ENCODE results near the gene DKC1. TPM values are rescaled to one million over a fixed set of nuclear protein-coding genes. Genes with fewer than 3 reads are reported as not detected.
"Not testable (repeated sequence)": the region's sequence is repeated elsewhere in the genome, so short reads cannot be mapped to it uniquely, and the experiment has no call there.

The DKC1 gene
- total RNA-seq, 2 experiments from 2014 or later, result 51.7 to 58.6 TPM

DNA sequence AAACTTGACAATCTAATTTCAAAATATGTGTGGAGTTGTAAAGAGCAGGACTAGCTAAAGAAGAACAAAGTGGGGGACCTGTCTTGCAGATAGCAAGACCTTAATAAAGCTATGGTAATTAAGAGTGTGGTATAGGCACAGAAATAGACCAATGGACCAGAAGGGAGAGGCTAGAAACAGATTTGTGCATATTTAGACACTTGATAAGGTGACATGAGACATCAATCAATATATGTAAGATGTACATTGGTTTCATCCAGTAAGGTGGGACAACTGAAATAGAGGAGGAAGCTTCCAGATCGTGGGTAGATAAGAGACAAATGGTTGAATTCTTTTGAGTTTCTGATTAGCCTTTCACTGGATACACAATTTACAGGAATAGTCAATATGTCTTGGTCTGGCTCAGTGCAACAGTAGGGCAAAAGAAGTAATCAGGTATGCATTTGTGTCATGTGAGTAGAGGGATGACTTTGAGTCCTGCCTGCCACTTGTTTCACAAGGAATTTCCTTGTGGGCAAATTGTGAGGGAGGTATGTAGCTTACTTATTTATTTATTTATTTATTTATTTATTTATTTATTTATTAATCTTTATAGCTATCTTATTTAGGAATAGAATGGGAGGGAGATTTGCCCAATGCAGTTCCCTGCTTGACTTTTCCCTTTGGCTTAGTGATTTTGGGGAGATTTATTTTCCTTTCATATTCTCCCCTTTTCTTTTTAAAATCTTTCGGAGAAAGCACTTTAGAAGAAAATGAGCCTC, 49.9 kb downstream of the DKC1 start:
- no peaks in the 10 kb centered on the region for H3K4me1 ChIP-seq (ENCODE audit: insufficient read depth, low read length)
- H3K9me3 Mint-ChIP-seq, result no peaks in the 10 kb centered on the region
- H3K36me3 ChIP-seq (ENCODE audit: insufficient read depth, low read length), result no peaks in the 10 kb centered on the region
- H3K27me3 Mint-ChIP-seq, result no peaks in the 10 kb centered on the region
- CTCF ChIA-PET, result no interaction called here
- TF ChIP-seq, protein P1, sequence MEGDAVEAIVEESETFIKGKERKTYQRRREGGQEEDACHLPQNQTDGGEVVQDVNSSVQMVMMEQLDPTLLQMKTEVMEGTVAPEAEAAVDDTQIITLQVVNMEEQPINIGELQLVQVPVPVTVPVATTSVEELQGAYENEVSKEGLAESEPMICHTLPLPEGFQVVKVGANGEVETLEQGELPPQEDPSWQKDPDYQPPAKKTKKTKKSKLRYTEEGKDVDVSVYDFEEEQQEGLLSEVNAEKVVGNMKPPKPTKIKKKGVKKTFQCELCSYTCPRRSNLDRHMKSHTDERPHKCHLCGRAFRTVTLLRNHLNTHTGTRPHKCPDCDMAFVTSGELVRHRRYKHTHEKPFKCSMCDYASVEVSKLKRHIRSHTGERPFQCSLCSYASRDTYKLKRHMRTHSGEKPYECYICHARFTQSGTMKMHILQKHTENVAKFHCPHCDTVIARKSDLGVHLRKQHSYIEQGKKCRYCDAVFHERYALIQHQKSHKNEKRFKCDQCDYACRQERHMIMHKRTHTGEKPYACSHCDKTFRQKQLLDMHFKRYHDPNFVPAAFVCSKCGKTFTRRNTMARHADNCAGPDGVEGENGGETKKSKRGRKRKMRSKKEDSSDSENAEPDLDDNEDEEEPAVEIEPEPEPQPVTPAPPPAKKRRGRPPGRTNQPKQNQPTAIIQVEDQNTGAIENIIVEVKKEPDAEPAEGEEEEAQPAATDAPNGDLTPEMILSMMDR (IDR thresholded peaks at IDR 0.05), result no peak
- H3K4me3 Mint-ChIP-seq, result no peak overlapping the region
- no peak overlapping the region for H3K27ac ChIP-seq (ENCODE audit: low read depth in 1 of 2, low read length in 2 of 2)
- H3K4me1 Mint-ChIP-seq (ENCODE audit: low read depth), result no peaks in the 10 kb centered on the region
- H3K9me3 ChIP-seq (ENCODE audit: control insufficient read depth in 1 of 2, insufficient read depth in 1 of 2, low read length in 2 of 2), result no peaks in the 10 kb centered on the region
- DNase-seq (no peak), ATAC-seq (ENCODE audit: poor library complexity) (no peak)
- POLR2A ChIA-PET, result interaction anchor here (0.6 kb wide), 1 partner anchor 20 kb away, joined by 3 read pairs; no protein-coding TSS in a partner anchor
- H3K36me3 Mint-ChIP-seq (ENCODE audit: low read depth), result no peaks in the 10 kb centered on the region
- no peak overlapping the region for H3K27ac Mint-ChIP-seq
- no peak overlapping the region for H3K4me3 ChIP-seq (ENCODE audit: low read length)
- intact Hi-C loops (cut with DNase I, micrococcal nuclease), result no loop called here
- H3K27me3 ChIP-seq (ENCODE audit: control insufficient read depth in 1 of 2, insufficient read depth in 2 of 2, low read length in 2 of 2), result peaks cover 0 to 2% of the 10 kb centered on the region in 2 experiments

DNA sequence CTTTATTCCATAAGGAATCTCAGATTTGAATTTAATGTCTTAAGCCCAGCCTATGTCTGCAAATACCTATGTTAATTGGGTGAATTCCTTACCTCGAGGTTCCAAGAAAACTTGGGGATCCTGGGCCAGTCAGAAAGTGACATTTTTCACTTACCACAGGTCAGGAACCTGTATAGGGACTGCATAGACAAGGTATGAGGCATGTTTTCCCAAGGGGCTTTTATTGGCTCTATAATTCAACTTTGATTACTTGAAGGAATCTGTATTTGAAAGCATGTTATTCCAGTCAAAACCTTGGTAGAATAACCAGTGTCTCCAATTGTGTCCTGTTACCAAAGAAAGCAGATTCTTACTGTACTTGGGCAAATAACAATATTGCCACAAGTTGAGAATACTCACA, 51.1 kb downstream of the DKC1 start:
- H3K36me3 Mint-ChIP-seq (ENCODE audit: low read depth), result no peaks in the 10 kb centered on the region
- no peak overlapping the region for H3K4me3 Mint-ChIP-seq

DNA sequence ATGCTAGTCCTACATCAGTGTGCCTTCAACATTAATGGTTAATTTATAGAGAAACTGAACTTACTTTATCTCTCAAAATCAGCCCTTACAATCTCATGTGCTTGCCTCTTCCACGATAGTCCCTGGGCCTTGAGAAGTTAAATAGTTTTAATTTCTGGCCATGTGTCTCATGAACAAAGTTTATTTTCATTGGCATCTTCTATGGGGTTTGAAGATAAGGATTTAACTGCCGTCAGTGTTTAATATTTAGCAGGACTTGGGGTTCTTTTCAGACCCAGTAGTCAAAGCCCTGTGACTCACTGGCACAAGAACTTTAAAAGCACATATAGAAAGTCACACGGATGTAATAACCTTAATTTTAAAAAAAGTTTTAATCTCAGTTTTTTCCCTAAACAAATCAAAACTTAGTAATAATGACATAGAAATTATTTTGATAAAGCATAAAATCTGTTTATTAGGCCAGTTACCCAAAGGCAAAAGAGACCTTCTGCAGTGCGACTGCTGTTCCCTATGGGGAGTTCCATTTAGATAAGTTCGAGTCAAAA, 52.7 kb downstream of the DKC1 start:
- intact Hi-C loops (cut with DNase I, micrococcal nuclease), result no loop called here
- no peak for ATAC-seq (ENCODE audit: poor library complexity)
- H3K27me3 ChIP-seq (ENCODE audit: control insufficient read depth in 1 of 2, insufficient read depth in 2 of 2, low read length in 2 of 2), result peaks cover 0 to 2% of the 10 kb centered on the region in 2 experiments
- ChIA-PET POLR2A (no interaction called here), CTCF (no interaction called here)
- Mint-ChIP-seq H3K36me3 (ENCODE audit: low read depth) (no peaks in the 10 kb centered on the region), H3K4me1 (ENCODE audit: low read depth) (no peaks in the 10 kb centered on the region), H3K27me3 (no peaks in the 10 kb centered on the region), H3K9me3 (no peaks in the 10 kb centered on the region), H3K27ac (no peak overlapping the region), H3K4me3 (no peak overlapping the region)
- no peaks in the 10 kb centered on the region for H3K36me3 ChIP-seq (ENCODE audit: insufficient read depth, low read length)
- no peak for DNase-seq
- no peaks in the 10 kb centered on the region for H3K4me1 ChIP-seq (ENCODE audit: insufficient read depth, low read length)
- no peak overlapping the region for H3K4me3 ChIP-seq (ENCODE audit: low read length)
- no peaks in the 10 kb centered on the region for H3K9me3 ChIP-seq (ENCODE audit: control insufficient read depth in 1 of 2, insufficient read depth in 1 of 2, low read length in 2 of 2)
- no peak overlapping the region for H3K27ac ChIP-seq (ENCODE audit: low read depth in 1 of 2, low read length in 2 of 2)
- TF ChIP-seq, protein P1 (IDR thresholded peaks at IDR 0.05), result no peak

More for the DNA sequence above, 51.1 kb downstream of the DKC1 start:
- H3K4me1 ChIP-seq (ENCODE audit: insufficient read depth, low read length), result no peaks in the 10 kb centered on the region
- Mint-ChIP-seq H3K4me1 (ENCODE audit: low read depth) (no peaks in the 10 kb centered on the region), H3K27me3 (no peaks in the 10 kb centered on the region), H3K9me3 (no peaks in the 10 kb centered on the region), H3K27ac (no peak overlapping the region)
- ChIA-PET POLR2A (no interaction called here), CTCF (no interaction called here)
- DNase-seq, result no peak
- H3K27ac ChIP-seq (ENCODE audit: low read depth in 1 of 2, low read length in 2 of 2), result no peak overlapping the region
- TF ChIP-seq, protein P1 (IDR thresholded peaks at IDR 0.05), result no peak
- no peak overlapping the region for H3K4me3 ChIP-seq (ENCODE audit: low read length)
- H3K27me3 ChIP-seq (ENCODE audit: control insufficient read depth in 1 of 2, insufficient read depth in 2 of 2, low read length in 2 of 2), result peaks cover 0 to 2% of the 10 kb centered on the region in 2 experiments
- no peak for ATAC-seq (ENCODE audit: poor library complexity)
- H3K9me3 ChIP-seq (ENCODE audit: control insufficient read depth in 1 of 2, insufficient read depth in 1 of 2, low read length in 2 of 2), result no peaks in the 10 kb centered on the region
- no peaks in the 10 kb centered on the region for H3K36me3 ChIP-seq (ENCODE audit: insufficient read depth, low read length)
- intact Hi-C loops (cut with DNase I, micrococcal nuclease), result no loop called here

DNA sequence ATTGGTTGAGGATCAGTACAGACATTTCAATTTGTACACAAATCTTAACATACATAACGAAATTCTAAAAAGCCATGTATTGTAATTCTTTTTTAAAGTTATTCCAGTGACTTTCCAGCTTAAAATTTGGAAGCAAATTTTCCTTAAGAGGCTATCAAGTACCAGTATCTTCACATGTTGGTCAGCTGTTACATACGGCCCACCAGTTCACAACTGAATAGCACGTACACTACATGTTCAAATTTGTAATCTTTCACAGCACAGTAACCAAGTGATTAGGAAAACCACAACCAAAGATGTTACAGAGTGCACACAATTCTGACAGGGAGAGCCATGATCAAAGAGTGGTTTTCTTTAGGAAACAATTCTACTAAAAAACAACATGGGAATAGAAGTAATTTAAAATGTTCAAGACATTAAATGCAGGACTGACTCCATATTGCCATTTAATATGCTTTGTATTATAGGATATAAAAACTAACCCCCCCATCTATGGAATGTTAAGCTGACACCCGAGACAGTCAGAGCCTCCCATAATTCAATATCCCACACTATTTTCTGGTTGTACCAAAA, 53.7 kb downstream of the DKC1 start:
- H3K27me3 Mint-ChIP-seq; H3K4me3 Mint-ChIP-seq; intact Hi-C loops (cut with DNase I, micrococcal nuclease); H3K4me1 ChIP-seq (ENCODE audit: insufficient read depth, low read length); H3K27ac Mint-ChIP-seq; POLR2A ChIA-PET; ATAC-seq (ENCODE audit: poor library complexity); DNase-seq; H3K27me3 ChIP-seq (ENCODE audit: control insufficient read depth in 1 of 2, insufficient read depth in 2 of 2, low read length in 2 of 2); H3K4me3 ChIP-seq (ENCODE audit: low read length); H3K9me3 ChIP-seq (ENCODE audit: control insufficient read depth in 1 of 2, insufficient read depth in 1 of 2, low read length in 2 of 2); CTCF ChIA-PET; H3K36me3 Mint-ChIP-seq (ENCODE audit: low read depth); H3K27ac ChIP-seq (ENCODE audit: low read depth in 1 of 2, low read length in 2 of 2); H3K4me1 Mint-ChIP-seq (ENCODE audit: low read depth); H3K9me3 Mint-ChIP-seq; H3K36me3 ChIP-seq (ENCODE audit: insufficient read depth, low read length): not testable (repeated sequence)

DNA sequence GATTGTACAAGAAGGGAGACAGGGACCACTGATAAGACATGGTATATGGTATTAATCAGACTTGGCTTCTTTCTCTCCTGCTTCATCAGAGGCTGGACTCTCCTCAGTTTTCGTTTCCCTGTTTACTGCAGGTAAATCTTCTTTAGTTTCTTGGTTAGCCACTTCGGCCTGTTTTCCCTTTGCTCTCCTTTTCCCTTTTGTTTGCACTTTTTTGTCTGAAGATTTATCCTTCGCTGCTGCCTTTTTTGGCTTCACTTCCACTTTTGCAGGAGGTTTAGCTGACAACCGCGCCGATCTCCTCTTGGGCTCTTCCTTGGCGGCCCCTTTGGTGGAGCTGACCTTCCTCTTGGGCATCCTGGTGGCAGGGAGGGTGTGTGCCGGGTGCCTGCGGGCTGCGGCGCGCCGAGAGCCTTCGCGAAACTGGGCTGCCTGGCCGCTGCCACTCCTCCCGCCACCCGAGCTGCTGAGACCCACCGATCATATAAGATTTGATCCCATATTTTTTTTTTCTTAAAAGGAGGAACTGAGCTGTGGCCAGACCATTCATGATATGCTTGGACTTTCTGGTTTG, 54.5 kb downstream of the DKC1 start:
- H3K9me3 Mint-ChIP-seq; H3K36me3 ChIP-seq (ENCODE audit: insufficient read depth, low read length); DNase-seq; POLR2A ChIA-PET; ATAC-seq (ENCODE audit: poor library complexity); H3K4me1 Mint-ChIP-seq (ENCODE audit: low read depth); H3K27ac ChIP-seq (ENCODE audit: low read depth in 1 of 2, low read length in 2 of 2); H3K4me1 ChIP-seq (ENCODE audit: insufficient read depth, low read length); H3K27me3 ChIP-seq (ENCODE audit: control insufficient read depth in 1 of 2, insufficient read depth in 2 of 2, low read length in 2 of 2); H3K27ac Mint-ChIP-seq; H3K27me3 Mint-ChIP-seq; CTCF ChIA-PET; H3K4me3 ChIP-seq (ENCODE audit: low read length); H3K9me3 ChIP-seq (ENCODE audit: control insufficient read depth in 1 of 2, insufficient read depth in 1 of 2, low read length in 2 of 2); H3K4me3 Mint-ChIP-seq; H3K36me3 Mint-ChIP-seq (ENCODE audit: low read depth); intact Hi-C loops (cut with DNase I, micrococcal nuclease): not testable (repeated sequence)
